ENCODE data around the gene SULF2. TPM values are rescaled to one million over a fixed set of nuclear protein-coding genes. Genes with fewer than 3 reads are reported as not detected.

Gene SULF2
- total and polyA plus RNA-seq, 9 of the 15 experiments (the other 6 are each of a cell fraction or from before 2014, with no cell fraction given), result 0.33 TPM; not detected in 8

DNA sequence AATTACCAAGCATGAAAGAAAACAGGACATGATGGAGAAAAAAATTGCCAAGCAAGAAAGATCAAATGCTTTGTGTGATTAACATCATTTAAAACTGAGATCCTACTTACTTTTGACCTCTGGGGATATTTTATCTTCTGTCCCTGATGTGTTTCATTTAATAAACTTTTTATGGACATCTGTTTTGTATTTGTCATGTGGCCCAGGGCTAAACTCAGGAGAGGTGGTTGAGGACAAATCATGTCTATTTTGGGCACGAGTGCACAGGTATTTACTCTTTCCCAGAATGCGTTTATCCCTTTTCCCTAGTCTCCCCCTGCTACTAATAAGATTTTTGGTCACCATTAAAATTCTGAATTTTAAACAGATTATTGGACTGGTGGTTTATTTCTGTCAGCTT is 155.4 kb downstream of the SULF2 start:
- ATAC-seq (no peak), DNase-seq (ENCODE audit: extremely low read depth in 1 of 4, low spot score in 3 of 4) (no peak), FAIRE-seq (no peak)
- in situ Hi-C loops (cut with MboI) (loop anchor here (10.0 kb wide), 2 partner anchors 125 to 425 kb away; partner anchors contain the start of gene NCOA3), intact Hi-C loops (cut with micrococcal nuclease) (no loop called here)
- no peaks in the 10 kb centered on the region for H3K79me2 ChIP-seq (ENCODE audit: control insufficient read depth, insufficient read depth, low read length)
- POLR2A ChIA-PET, result no interaction called here
- no TSS peak for BruUV-seq (replicated peaks)
- no peak overlapping the region for H2AFZ ChIP-seq (ENCODE audit: low read depth, low read length)
- no peak for TF ChIP-seq ZNF644 (tag; IDR thresholded peaks at IDR 0.05; ENCODE audit: low read depth)
- no peak for TF ChIP-seq HSF4 (CRISPR knock-in tag; IDR thresholded peaks at IDR 0.05; ENCODE audit: borderline replicate concordance)
- no peak for TF ChIP-seq HLTF (IDR thresholded peaks at IDR 0.05)
- TF ChIP-seq ZBTB11 (CRISPR knock-in tag; IDR thresholded peaks at IDR 0.05), result peak in 1 of 3 experiments; percentile 58; a peak in 2 of 6 replicates
- H3K4me2 ChIP-seq (ENCODE audit: insufficient read depth, low read length), result no peak overlapping the region
- CTCF ChIA-PET (ENCODE audit: low intra/inter-chr PET ratio), result no interaction called here
- H4K20me1 ChIP-seq (replicated peaks; ENCODE audit: control insufficient read depth, insufficient read depth, low read length), result no peaks in the 10 kb centered on the region
- no peaks in the 10 kb centered on the region for H3K27me3 ChIP-seq (ENCODE audit: control insufficient read depth in 2 of 2, insufficient read depth in 2 of 2, low read length in 2 of 2)
- H3K9ac ChIP-seq (ENCODE audit: insufficient read depth in 1 of 2, low read depth in 2 of 2, low read length in 2 of 2), result no peak overlapping the region
- peaks cover 37% of the 10 kb centered on the region for H3K36me3 ChIP-seq (ENCODE audit: control insufficient read depth, insufficient read depth, low read length)
- H3K9me1 ChIP-seq (ENCODE audit: control insufficient read depth, insufficient read depth, low read length), result no peaks in the 10 kb centered on the region
- no peaks in the 10 kb centered on the region for H3K9me3 ChIP-seq (replicated peaks; ENCODE audit: control insufficient read depth, insufficient read depth, low read depth, low read length)
- 88% methylated on average over 2 of the region's 2 CpGs for WGBS (ENCODE audit: insufficient coverage, low coverage, missing lambda C conversion rate)
- no peak overlapping the region for H3K4me3 ChIP-seq
- H3K27ac ChIP-seq (ENCODE audit: extremely low read depth, low read depth, low read length), result no peak overlapping the region
- no peaks in the 10 kb centered on the region for H3K4me1 ChIP-seq (replicated peaks in 1 of 2; ENCODE audit: control insufficient read depth in 2 of 2, insufficient read depth in 2 of 2, low read length in 2 of 2)
